ENCODE measurements around the gene MS4A4A. TPM values are rescaled to one million over a fixed set of nuclear protein-coding genes. Genes with fewer than 3 reads are reported as not detected.
"Not testable (repeated sequence)": the region's sequence is repeated elsewhere in the genome, so short reads cannot be mapped to it uniquely, and the experiment has no call there.

MS4A4A gene
- total RNA-seq, 3 donors from 2014 or later = 4.0 to 31.9 (median 20.2) TPM

GRCh38 chr11:60282286-60282685, 1.8 kb downstream of the MS4A4A start:
- TF ChIP-seq, protein P1, sequence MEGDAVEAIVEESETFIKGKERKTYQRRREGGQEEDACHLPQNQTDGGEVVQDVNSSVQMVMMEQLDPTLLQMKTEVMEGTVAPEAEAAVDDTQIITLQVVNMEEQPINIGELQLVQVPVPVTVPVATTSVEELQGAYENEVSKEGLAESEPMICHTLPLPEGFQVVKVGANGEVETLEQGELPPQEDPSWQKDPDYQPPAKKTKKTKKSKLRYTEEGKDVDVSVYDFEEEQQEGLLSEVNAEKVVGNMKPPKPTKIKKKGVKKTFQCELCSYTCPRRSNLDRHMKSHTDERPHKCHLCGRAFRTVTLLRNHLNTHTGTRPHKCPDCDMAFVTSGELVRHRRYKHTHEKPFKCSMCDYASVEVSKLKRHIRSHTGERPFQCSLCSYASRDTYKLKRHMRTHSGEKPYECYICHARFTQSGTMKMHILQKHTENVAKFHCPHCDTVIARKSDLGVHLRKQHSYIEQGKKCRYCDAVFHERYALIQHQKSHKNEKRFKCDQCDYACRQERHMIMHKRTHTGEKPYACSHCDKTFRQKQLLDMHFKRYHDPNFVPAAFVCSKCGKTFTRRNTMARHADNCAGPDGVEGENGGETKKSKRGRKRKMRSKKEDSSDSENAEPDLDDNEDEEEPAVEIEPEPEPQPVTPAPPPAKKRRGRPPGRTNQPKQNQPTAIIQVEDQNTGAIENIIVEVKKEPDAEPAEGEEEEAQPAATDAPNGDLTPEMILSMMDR (IDR thresholded peaks at IDR 0.05) = no peak
- Histone ChIP-seq H3K9me3 (no peaks in the 10 kb centered on the region), H3K4me3 (no peak overlapping the region), H3K36me3 (ENCODE audit: low read depth) (no peaks in the 10 kb centered on the region), H3K4me1 (ENCODE audit: low read depth) (no peaks in the 10 kb centered on the region)
- ATAC-seq (no peak), DNase-seq (no peak)
- intact Hi-C loops (cut with DNase I, micrococcal nuclease) = no loop called here

DNA sequence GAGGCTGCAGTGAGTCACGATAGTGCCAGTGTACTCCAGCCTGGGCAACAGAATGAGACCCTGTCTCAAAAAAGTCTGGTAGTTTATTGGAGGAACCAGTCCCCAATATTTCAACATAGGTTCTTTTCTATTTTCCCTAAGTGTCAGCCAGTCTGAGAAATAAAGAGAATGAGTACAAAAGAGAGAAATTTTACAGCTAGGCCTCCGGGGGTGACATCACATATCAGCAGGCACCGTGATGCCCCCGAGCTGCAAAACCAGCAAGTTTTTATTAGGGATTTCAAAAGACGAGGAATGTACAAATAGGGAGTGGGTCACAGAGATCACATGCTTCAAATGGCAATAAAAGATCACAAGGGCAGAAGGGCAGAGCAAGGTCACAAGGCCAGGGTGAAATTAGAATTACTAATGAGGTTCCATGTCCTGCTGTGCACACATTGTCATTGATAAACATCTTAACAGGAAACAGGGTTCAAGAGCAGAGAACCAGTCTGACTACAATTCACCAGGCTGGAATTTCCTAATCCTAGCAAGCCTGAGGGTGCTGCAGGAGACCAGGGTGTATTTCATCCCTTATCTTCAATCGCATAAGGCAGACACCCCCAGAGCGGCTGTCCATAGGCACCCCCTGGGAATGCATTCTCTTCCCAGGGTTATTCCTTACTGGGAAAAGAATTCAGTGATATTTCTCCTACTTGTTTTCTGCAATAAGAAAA, 5.1 kb downstream of the MS4A4A start:
- ATAC-seq; H3K4me1 ChIP-seq (ENCODE audit: low read depth); DNase-seq; intact Hi-C loops (cut with DNase I, micrococcal nuclease); H3K36me3 ChIP-seq (ENCODE audit: low read depth); H3K9me3 ChIP-seq; H3K4me3 ChIP-seq: not testable (repeated sequence)

GRCh38 chr11:60288531-60288930, 8.1 kb downstream of the MS4A4A start:
- Histone ChIP-seq H3K36me3 (ENCODE audit: low read depth) (no peaks in the 10 kb centered on the region), H3K9me3 (no peaks in the 10 kb centered on the region), H3K4me3 (no peak overlapping the region), H3K4me1 (ENCODE audit: low read depth) (no peaks in the 10 kb centered on the region)
- intact Hi-C loops (cut with DNase I, micrococcal nuclease) = no loop called here
- DNase-seq (no peak), ATAC-seq (no peak)
- TF ChIP-seq, protein P1 (IDR thresholded peaks at IDR 0.05) = no peak

- H3K9me3 ChIP-seq = no peaks in the 10 kb centered on the region
- TF ChIP-seq, protein P1 (IDR thresholded peaks at IDR 0.05) = no peak
- DNase-seq (no peak), ATAC-seq (no peak)
- H3K4me3 ChIP-seq = no peak overlapping the region
- no peaks in the 10 kb centered on the region for H3K4me1 ChIP-seq (ENCODE audit: low read depth)
- no peaks in the 10 kb centered on the region for H3K36me3 ChIP-seq (ENCODE audit: low read depth)
- intact Hi-C loops (cut with DNase I, micrococcal nuclease) = no loop called here
Observed at GRCh38 chr11:60292145-60292544, 11.7 kb downstream of the MS4A4A start.

DNA sequence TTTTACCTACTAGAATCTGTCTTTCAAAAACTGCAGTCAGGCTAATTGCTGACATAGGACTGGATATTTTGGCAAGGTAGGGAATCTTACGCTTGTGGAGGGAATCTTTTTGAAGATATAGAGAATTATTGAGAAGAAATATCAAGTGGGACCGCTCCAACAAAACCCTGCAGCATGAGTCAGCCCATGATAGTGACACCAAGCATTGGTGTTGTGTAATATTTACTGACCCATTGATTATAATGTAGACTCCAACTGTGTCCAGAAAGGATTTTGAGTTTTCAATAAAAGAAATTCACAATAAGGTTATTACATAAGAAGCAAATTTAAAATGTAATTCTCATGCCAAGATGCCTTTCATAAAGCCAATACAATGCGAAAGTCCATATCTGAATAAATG, 20.7 kb downstream of the MS4A4A start:
- Histone ChIP-seq H3K4me1 (ENCODE audit: low read depth) (no peaks in the 10 kb centered on the region), H3K36me3 (ENCODE audit: low read depth) (no peaks in the 10 kb centered on the region), H3K9me3 (no peaks in the 10 kb centered on the region), H3K4me3 (no peak overlapping the region)
- no peak for DNase-seq
- TF ChIP-seq, protein P1 (IDR thresholded peaks at IDR 0.05) = no peak
- ATAC-seq = no peak
- intact Hi-C loops (cut with DNase I, micrococcal nuclease) = no loop called here

DNA sequence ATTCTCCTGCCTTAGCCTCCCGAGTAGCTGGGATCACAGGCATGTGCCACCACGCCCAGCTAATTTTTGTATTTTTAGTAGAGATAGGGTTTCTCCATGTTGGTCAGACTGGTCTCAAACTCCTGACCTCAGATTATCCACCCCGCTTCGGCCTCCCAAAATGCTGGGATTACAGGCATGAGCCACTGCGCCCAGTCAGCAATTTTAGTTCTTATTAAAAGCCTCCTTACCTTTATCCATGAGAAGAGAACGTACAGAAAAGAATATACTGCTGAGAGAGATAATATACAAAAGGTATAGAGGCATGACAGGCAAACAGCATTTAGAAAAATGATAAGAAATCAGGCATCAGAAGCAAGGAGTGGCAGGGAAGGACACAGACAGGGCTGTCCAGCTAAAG, 21.4 kb downstream of the MS4A4A start:
- H3K36me3 ChIP-seq (ENCODE audit: low read depth); intact Hi-C loops (cut with DNase I, micrococcal nuclease); ATAC-seq: not testable (repeated sequence)

GRCh38 chr11:60303661-60304060, 23.2 kb downstream of the MS4A4A start:
- DNase-seq = no peak
- no peak overlapping the region for H3K4me3 ChIP-seq
- no peaks in the 10 kb centered on the region for H3K36me3 ChIP-seq (ENCODE audit: low read depth)
- ATAC-seq = no peak
- H3K4me1 ChIP-seq (ENCODE audit: low read depth) = no peaks in the 10 kb centered on the region
- TF ChIP-seq, protein P1 (IDR thresholded peaks at IDR 0.05) = no peak
- H3K9me3 ChIP-seq = no peaks in the 10 kb centered on the region
- intact Hi-C loops (cut with DNase I, micrococcal nuclease) = no loop called here

More for the DNA sequence above, 21.4 kb downstream of the MS4A4A start:
- not testable (repeated sequence) for H3K4me3 ChIP-seq; DNase-seq; H3K9me3 ChIP-seq; H3K4me1 ChIP-seq (ENCODE audit: low read depth)

Data from mucosa of descending colon (tissue), 3 donors.